Measurements from ENCODE around the gene SETD5. TPM values are rescaled to one million over a fixed set of nuclear protein-coding genes. Genes with fewer than 3 reads are reported as not detected.
"Not testable (repeated sequence)": the region's sequence is repeated elsewhere in the genome, so short reads cannot be mapped to it uniquely, and the experiment has no call there.

The SETD5 gene
- total RNA-seq, 1 donor from 2014 or later: 58.4 TPM

- no peak for ATAC-seq
Observed at GRCh38 chr3:9448643-9449042, 51.2 kb downstream of the SETD5 start.

GRCh38 chr3:9450126-9450525, 52.7 kb downstream of the SETD5 start:
- no peak for DNase-seq (ENCODE audit: low spot score)
- ATAC-seq: no peak

More at GRCh38 chr3:9448643-9449042, 51.2 kb downstream of the SETD5 start:
- DNase-seq (ENCODE audit: low spot score): no peak

- no peak for DNase-seq (ENCODE audit: low spot score)
- no peak for ATAC-seq
Observed at GRCh38 chr3:9450991-9451390, 53.6 kb downstream of the SETD5 start.

- DNase-seq (ENCODE audit: low spot score) (no peak), ATAC-seq (no peak)
Observed at GRCh38 chr3:9452417-9452816, 55.0 kb downstream of the SETD5 start.

- no peak for ATAC-seq
- no peak for DNase-seq (ENCODE audit: low spot score)
Observed at GRCh38 chr3:9455596-9456131, 58.2 kb downstream of the SETD5 start.

- no peak for DNase-seq (ENCODE audit: low spot score)
- ATAC-seq: peak; percentile 21
Observed at GRCh38 chr3:9467451-9467850, 70.0 kb downstream of the SETD5 start.

GRCh38 chr3:9468460-9468859, 71.0 kb downstream of the SETD5 start:
- ATAC-seq (no peak), DNase-seq (ENCODE audit: low spot score) (no peak)

- ATAC-seq (no peak), DNase-seq (ENCODE audit: low spot score) (no peak)
Observed at GRCh38 chr3:9469986-9470385, 72.6 kb downstream of the SETD5 start.

- ATAC-seq: no peak
Observed at GRCh38 chr3:9473496-9474065, 76.2 kb downstream of the SETD5 start.

GRCh38 chr3:9474482-9474881, 77.1 kb downstream of the SETD5 start:
- DNase-seq (ENCODE audit: low spot score) (no peak), ATAC-seq (no peak)

More at GRCh38 chr3:9473496-9474065, 76.2 kb downstream of the SETD5 start:
- no peak for DNase-seq (ENCODE audit: low spot score)

GRCh38 chr3:9476935-9477334, 79.5 kb downstream of the SETD5 start:
- ATAC-seq (no peak), DNase-seq (ENCODE audit: low spot score) (no peak)

GRCh38 chr3:9480265-9480664, 82.8 kb downstream of the SETD5 start:
- ATAC-seq (no peak), DNase-seq (ENCODE audit: low spot score) (no peak)

- ATAC-seq (no peak), DNase-seq (ENCODE audit: low spot score) (no peak)
Observed at GRCh38 chr3:9485248-9485647, 87.8 kb downstream of the SETD5 start.

GRCh38 chr3:9491506-9491905, 94.1 kb downstream of the SETD5 start:
- ATAC-seq (no peak), DNase-seq (ENCODE audit: low spot score) (no peak)

GRCh38 chr3:9494036-9494435, 96.6 kb downstream of the SETD5 start:
- not testable (repeated sequence) for DNase-seq (ENCODE audit: low spot score); ATAC-seq

- DNase-seq (ENCODE audit: low spot score): no peak
Observed at GRCh38 chr3:9496893-9497292, 99.5 kb downstream of the SETD5 start.

GRCh38 chr3:9497821-9498565, 100.6 kb downstream of the SETD5 start:
- DNase-seq (ENCODE audit: low spot score): no peak
- no peak for ATAC-seq

More at GRCh38 chr3:9496893-9497292, 99.5 kb downstream of the SETD5 start:
- ATAC-seq: no peak

- no peak for DNase-seq (ENCODE audit: low spot score)
- no peak for ATAC-seq
Observed at GRCh38 chr3:9498781-9499180, 101.4 kb downstream of the SETD5 start.

GRCh38 chr3:9499455-9500107, 102.2 kb downstream of the SETD5 start:
- DNase-seq (ENCODE audit: low spot score) (no peak), ATAC-seq (no peak)

- DNase-seq (ENCODE audit: low spot score) (no peak), ATAC-seq (peak; percentile 59)
Observed at GRCh38 chr3:9500108-9501050, 103.0 kb downstream of the SETD5 start.

GRCh38 chr3:9501226-9501625, 103.8 kb downstream of the SETD5 start:
- ATAC-seq (no peak), DNase-seq (ENCODE audit: low spot score) (no peak)
